GM10266 (cell line): ENCODE results near the gene GSC2.

Experiments
- DNase-seq: peaks from one replicate; pipeline ENCODE4 v3.0.0; 2012; ENCODE audit errors: extremely low spot score
- CTCF ChIP-seq: IDR thresholded peaks from 2 replicates; pipeline ENCODE4 v1.5.1; 2012; ENCODE audit warnings: mild to moderate bottlenecking, low read depth; ENCODE audit not compliant: control insufficient read depth, insufficient read depth; ENCODE audit errors: missing control alignments

GSC2 gene

GRCh38 chr22:19123936-19124335, 26.2 kb downstream of the GSC2 start:
- DNase-seq, result no peak

GRCh38 chr22:19122752-19123492, 27.2 kb downstream of the GSC2 start:
- no peak for TF ChIP-seq CTCF
- DNase-seq, result no peak

More at GRCh38 chr22:19123936-19124335, 26.2 kb downstream of the GSC2 start:
- no peak for TF ChIP-seq CTCF

- DNase-seq, result peak; percentile 100
- no peak for TF ChIP-seq CTCF
Measured at GRCh38 chr22:19122143-19122751, 27.8 kb downstream of the GSC2 start, which contains the start of gene DGCR2. Gene DGCR2 (minus strand): TSS chr22:19122412. CDS start chr22:19122206, 206 bp downstream.

- no peak for TF ChIP-seq CTCF
- DNase-seq, result peak; percentile 54
Measured at GRCh38 chr22:19121631-19122142, 28.4 kb downstream of the GSC2 start.

- TF ChIP-seq CTCF, result no peak
- peak; percentile 69 for DNase-seq
Measured at GRCh38 chr22:19120829-19121630, 29.1 kb downstream of the GSC2 start.

GRCh38 chr22:19119949-19120348, 30.1 kb downstream of the GSC2 start:
- DNase-seq, result no peak
- no peak for TF ChIP-seq CTCF

GRCh38 chr22:19118329-19118880, 31.7 kb downstream of the GSC2 start:
- no peak for TF ChIP-seq CTCF
- DNase-seq, result peak; percentile 58
